GM19324 (cell line): ENCODE data around the gene GLS2.
"Not testable (repeated sequence)": the region's sequence is repeated elsewhere in the genome, so short reads cannot be mapped to it uniquely, and the experiment has no call there.

ENCODE experiments used
- ATAC-seq: cut with Tn5 transposase; IDR thresholded peaks from one replicate; pipeline ENCODE4 v1.9.1; 2021; ENCODE audit warnings: mild to moderate bottlenecking, moderate library complexity; ENCODE audit not compliant: unreplicated experiment, low FRiP score

Gene GLS2

DNA sequence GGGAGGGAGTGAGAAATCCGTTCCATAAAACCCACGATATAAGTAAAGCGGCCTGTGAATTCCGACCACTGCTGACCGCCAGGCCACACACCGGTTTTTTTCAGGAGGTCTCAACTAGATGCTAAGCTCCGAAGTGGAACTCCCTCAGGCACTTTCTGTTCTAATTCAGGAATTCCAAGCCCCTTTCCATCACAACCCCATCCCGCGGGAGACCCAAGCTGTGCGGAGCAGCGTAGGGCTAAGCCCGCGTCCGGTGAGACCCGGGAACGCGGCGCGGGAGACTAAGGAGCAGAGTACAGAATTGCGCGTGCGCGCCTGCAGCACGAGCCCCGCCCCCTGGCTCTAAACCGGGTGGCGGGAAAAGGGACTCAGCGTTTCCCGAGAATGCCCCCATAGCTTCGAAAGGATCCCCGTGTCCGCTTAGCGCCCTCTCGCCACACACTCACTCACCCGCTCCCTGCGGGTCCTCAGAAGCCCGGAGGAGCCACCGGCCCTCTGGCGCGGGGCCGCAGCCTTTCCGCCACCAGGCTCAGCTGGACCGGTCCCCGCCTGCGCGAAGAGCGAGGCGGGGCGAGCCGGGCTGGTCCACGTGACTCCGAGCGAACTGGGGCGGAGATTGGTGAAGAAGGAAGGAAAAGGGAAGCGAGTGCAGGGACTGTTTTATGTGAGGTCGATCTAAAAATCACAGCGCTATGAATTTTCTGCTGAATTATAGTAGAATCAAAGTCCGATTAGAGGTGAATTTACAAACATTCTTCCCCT, 38.9 kb downstream of the GLS2 start, which contains the start of gene TIMELESS:
Gene TIMELESS (minus strand): TSS at position 567 of the 762 bp plus-strand sequence. CDS start 15,256 bp downstream, outside the sequence.
- ATAC-seq: peak; percentile 97

GRCh38 chr12:56443208-56443607, 44.8 kb downstream of the GLS2 start:
- not testable (repeated sequence) for ATAC-seq

DNA sequence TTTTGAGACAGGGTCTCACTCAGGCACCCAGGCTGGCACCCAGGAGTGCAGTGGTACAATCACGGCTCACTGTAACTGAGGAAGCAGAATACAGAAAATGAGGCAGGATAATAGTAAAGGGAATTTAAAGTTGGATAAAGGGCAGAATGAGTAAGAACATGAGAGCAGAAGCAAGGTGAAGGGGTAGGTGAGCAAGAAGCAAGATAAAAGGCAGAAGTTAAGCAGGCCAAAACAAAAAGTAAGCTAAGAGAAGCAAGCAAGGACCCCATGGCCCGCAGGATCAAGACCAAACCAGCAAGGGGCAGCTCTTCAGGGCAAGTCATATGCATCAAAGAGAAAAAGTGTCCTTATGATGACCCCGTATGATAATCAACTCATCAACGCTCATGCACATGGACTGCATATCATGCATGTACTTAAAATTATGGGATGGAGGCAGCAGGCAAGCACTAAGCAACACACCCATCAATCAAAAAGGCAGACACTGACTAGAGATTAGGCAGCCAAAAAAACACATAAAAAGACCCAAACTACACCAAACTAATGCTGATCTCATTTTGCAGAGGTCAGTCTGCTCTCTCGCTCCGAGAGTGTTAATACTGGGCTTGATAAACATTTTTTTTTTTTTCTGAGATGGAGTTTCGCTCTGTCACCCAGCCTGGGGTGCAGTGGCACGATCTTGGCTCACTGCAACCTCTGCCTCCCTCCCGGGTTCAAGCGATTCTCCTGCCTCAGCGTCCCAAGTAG, 50.4 kb downstream of the GLS2 start:
- ATAC-seq: no peak

DNA sequence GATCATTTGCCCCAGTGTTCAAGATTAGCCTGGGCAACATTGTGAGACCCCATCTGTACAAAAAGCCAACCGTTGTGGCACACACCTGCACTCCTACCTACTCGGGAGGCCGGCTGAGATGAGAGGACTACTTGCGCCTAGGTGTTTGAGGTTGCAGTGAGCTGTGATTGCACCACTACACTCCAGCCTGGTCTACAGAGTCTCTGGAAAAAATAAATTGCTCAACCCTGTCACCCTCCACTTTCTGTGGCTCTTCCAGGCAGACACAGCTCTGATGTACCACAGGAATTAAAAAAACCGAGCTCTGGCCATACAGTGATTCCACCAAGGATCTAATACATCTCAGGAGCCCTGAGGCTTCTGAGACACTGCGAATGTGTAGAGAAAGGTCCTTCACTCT, 53.1 kb downstream of the GLS2 start:
- no peak for ATAC-seq

DNA sequence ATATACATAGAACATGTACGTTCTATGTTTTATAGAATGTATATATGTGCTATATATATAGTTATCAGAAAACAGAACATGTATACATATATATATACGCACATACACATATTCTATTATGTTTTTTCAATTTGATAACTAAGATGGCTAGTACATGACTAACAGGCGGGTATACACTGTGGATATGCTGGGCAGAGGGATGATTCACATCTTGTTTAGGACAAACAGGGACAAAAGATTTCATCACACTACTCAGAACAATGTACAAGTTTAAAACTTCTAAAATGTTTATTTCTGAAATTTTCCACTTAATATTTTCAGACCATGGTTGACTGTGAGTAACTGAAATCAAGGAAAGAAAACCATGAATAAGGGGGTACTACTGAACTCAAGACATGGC, 56.1 kb downstream of the GLS2 start:
- ATAC-seq: no peak

DNA sequence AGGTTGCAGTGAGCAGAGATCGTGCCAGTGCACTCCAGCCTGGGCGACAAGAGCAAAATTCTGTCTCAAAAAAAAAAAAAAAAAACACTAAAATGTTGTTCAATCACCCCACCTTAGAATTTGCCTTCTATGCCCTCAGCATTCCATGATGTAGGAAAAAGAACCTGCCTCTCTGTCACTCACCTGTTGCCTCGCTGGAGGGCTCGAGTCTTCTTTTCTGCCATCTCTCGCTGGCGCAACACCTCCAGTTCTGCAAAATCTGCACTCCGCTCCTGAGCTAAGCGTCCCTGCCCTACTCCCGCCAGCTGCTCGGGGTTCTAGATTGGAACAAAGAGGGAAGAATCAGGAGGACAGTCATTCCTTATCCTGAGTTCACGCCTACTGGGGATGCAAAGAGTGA, 56.7 kb downstream of the GLS2 start:
- no peak for ATAC-seq

GRCh38 chr12:56425940-56426438, 62.0 kb downstream of the GLS2 start:
- ATAC-seq: no peak

- ATAC-seq: no peak
Observed at GRCh38 chr12:56425193-56425592, 62.8 kb downstream of the GLS2 start.
